ENCODE measurements around the gene IL1R1. TPM values are rescaled to one million over a fixed set of nuclear protein-coding genes. Genes with fewer than 3 reads are reported as not detected.

Gene IL1R1
- total RNA-seq, 3 donors from 2014 or later = 17.8 to 40.1 (median 39.1) TPM

GRCh38 chr2:102138331-102138730, 4.2 kb upstream of the IL1R1 start:
- Histone ChIP-seq H3K36me3 (ENCODE audit: low read depth) (no peaks in the 10 kb centered on the region), H3K4me3 (no peak overlapping the region), H3K4me1 (ENCODE audit: low read depth) (no peaks in the 10 kb centered on the region), H3K9me3 (no peaks in the 10 kb centered on the region)
- intact Hi-C loops (cut with DNase I, micrococcal nuclease) = no loop called here
- DNase-seq (no peak), ATAC-seq (no peak)
- TF ChIP-seq CTCF (IDR thresholded peaks at IDR 0.05) = no peak

GRCh38 chr2:102139851-102140250, 2.7 kb upstream of the IL1R1 start:
- intact Hi-C loops (cut with DNase I, micrococcal nuclease) = loop anchor here in 1 of 2 donors (10.0 kb wide), 1 partner anchor 115 kb away; no protein-coding TSS in a partner anchor
- ATAC-seq = no peak
- H3K4me1 ChIP-seq (ENCODE audit: low read depth) = no peaks in the 10 kb centered on the region
- no peak for TF ChIP-seq CTCF (IDR thresholded peaks at IDR 0.05)
- H3K36me3 ChIP-seq (ENCODE audit: low read depth) = no peaks in the 10 kb centered on the region
- H3K9me3 ChIP-seq = no peaks in the 10 kb centered on the region
- no peak for DNase-seq
- no peak overlapping the region for H3K4me3 ChIP-seq

- no peak for TF ChIP-seq CTCF (IDR thresholded peaks at IDR 0.05)
- Histone ChIP-seq H3K36me3 (ENCODE audit: low read depth) (no peaks in the 10 kb centered on the region), H3K4me3 (no peak overlapping the region), H3K9me3 (no peaks in the 10 kb centered on the region), H3K4me1 (ENCODE audit: low read depth) (no peaks in the 10 kb centered on the region)
- no peak for ATAC-seq
- intact Hi-C loops (cut with DNase I, micrococcal nuclease) = loop anchor here in 1 of 2 donors (10.0 kb wide), 1 partner anchor 116 kb away; no protein-coding TSS in a partner anchor
- no peak for DNase-seq
These were observed 2.2 kb upstream of the IL1R1 start for GRCh38 chr2:102140377-102140776.

GRCh38 chr2:102141011-102141943, 1.3 kb upstream of the IL1R1 start:
- ATAC-seq (no peak), DNase-seq (no peak)

More at GRCh38 chr2:102141011-102141943, 1.3 kb upstream of the IL1R1 start:
- TF ChIP-seq CTCF (IDR thresholded peaks at IDR 0.05) = no peak
- Histone ChIP-seq H3K9me3 (peaks cover 7% of the 10 kb centered on the region), H3K36me3 (ENCODE audit: low read depth) (no peaks in the 10 kb centered on the region), H3K4me3 (no peak overlapping the region), H3K4me1 (ENCODE audit: low read depth) (no peaks in the 10 kb centered on the region)
- intact Hi-C loops (cut with DNase I, micrococcal nuclease) = loop anchor here in 1 of 2 donors (10.0 kb wide), 1 partner anchor 116 kb away; no protein-coding TSS in a partner anchor

All from mucosa of descending colon (tissue), 3 donors.